ENCODE measurements around the gene CYTH1. TPM values are rescaled to one million over a fixed set of nuclear protein-coding genes. Genes with fewer than 3 reads are reported as not detected.
"Not testable (repeated sequence)": the region's sequence is repeated elsewhere in the genome, so short reads cannot be mapped to it uniquely, and the experiment has no call there.

CYTH1 gene
- total and polyA plus RNA-seq, 8 donors, result 36.6 to 96.1 (median 41.3) TPM

GRCh38 chr17:78759203-78759968 is 22.7 kb downstream of the CYTH1 start:
- no peaks in the 10 kb centered on the region for H3K27me3 ChIP-seq
- no peak overlapping the region for H3K4me3 ChIP-seq
- intact Hi-C loops (cut with DNase I), result no loop called here
- ATAC-seq, result peak; percentile 70
- TF ChIP-seq, protein P1, sequence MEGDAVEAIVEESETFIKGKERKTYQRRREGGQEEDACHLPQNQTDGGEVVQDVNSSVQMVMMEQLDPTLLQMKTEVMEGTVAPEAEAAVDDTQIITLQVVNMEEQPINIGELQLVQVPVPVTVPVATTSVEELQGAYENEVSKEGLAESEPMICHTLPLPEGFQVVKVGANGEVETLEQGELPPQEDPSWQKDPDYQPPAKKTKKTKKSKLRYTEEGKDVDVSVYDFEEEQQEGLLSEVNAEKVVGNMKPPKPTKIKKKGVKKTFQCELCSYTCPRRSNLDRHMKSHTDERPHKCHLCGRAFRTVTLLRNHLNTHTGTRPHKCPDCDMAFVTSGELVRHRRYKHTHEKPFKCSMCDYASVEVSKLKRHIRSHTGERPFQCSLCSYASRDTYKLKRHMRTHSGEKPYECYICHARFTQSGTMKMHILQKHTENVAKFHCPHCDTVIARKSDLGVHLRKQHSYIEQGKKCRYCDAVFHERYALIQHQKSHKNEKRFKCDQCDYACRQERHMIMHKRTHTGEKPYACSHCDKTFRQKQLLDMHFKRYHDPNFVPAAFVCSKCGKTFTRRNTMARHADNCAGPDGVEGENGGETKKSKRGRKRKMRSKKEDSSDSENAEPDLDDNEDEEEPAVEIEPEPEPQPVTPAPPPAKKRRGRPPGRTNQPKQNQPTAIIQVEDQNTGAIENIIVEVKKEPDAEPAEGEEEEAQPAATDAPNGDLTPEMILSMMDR (IDR thresholded peaks at IDR 0.05), result no peak
- H3K27ac ChIP-seq, result peak overlapping the region; percentile 40 to 89
- DNase-seq, result peak; percentile 76 to 90 (median 80)
- no peaks in the 10 kb centered on the region for H3K36me3 ChIP-seq
- peaks cover 5 to 87% of the 10 kb centered on the region in 2 donors for H3K4me1 ChIP-seq
- H3K9me3 ChIP-seq, result no peaks in the 10 kb centered on the region

- intact Hi-C loops (cut with DNase I), result no loop called here
- TF ChIP-seq, protein P1 (IDR thresholded peaks at IDR 0.05), result no peak
- Histone ChIP-seq H3K27me3 (no peaks in the 10 kb centered on the region), H3K9me3 (no peaks in the 10 kb centered on the region), H3K27ac (peak overlapping the region in 1 of 2 donors; percentile 66), H3K4me1 (peaks cover 2 to 99% of the 10 kb centered on the region in 2 donors), H3K36me3 (no peaks in the 10 kb centered on the region), H3K4me3 (no peak overlapping the region)
- DNase-seq (no peak), ATAC-seq (no peak)
These were observed 28.5 kb downstream of the CYTH1 start for GRCh38 chr17:78753316-78754250.

GRCh38 chr17:78751447-78752161 is 30.5 kb downstream of the CYTH1 start:
- Histone ChIP-seq H3K27ac (peak overlapping the region; percentile 29 to 66), H3K4me1 (peaks cover 16 to 99% of the 10 kb centered on the region in 2 donors), H3K9me3 (no peaks in the 10 kb centered on the region), H3K4me3 (no peak overlapping the region), H3K27me3 (no peaks in the 10 kb centered on the region), H3K36me3 (no peaks in the 10 kb centered on the region)
- ATAC-seq, result no peak
- DNase-seq, result no peak
- intact Hi-C loops (cut with DNase I), result no loop called here
- TF ChIP-seq, protein P1 (IDR thresholded peaks at IDR 0.05), result no peak

GRCh38 chr17:78751000-78751399 is 31.1 kb downstream of the CYTH1 start:
- H3K4me3 ChIP-seq; H3K27me3 ChIP-seq; H3K36me3 ChIP-seq; DNase-seq; H3K9me3 ChIP-seq; ATAC-seq; intact Hi-C loops (cut with DNase I): not testable (repeated sequence)
- H3K27ac ChIP-seq, result peak overlapping the region; percentile 29 to 66
- H3K4me1 ChIP-seq, result peaks cover 22 to 99% of the 10 kb centered on the region in 2 donors

GRCh38 chr17:78748730-78749317 is 33.2 kb downstream of the CYTH1 start:
- Histone ChIP-seq H3K27ac (peak overlapping the region; percentile 79 to 94), H3K9me3 (no peaks in the 10 kb centered on the region), H3K4me1 (peaks cover 28 to 100% of the 10 kb centered on the region in 2 donors), H3K36me3 (no peaks in the 10 kb centered on the region), H3K27me3 (no peaks in the 10 kb centered on the region), H3K4me3 (no peak overlapping the region)
- intact Hi-C loops (cut with DNase I), result no loop called here
- TF ChIP-seq, protein P1 (IDR thresholded peaks at IDR 0.05), result no peak
- peak in 2 of 4 donors; percentile 84 to 88 for DNase-seq
- ATAC-seq, result peak; percentile 79

All from left lung (tissue), 10 donors.